Astrocyte (in vitro differentiated cells and primary cell): ENCODE measurements around the gene GPX1. TPM values are rescaled to one million over a fixed set of nuclear protein-coding genes. Genes with fewer than 3 reads are reported as not detected.
"Not testable (repeated sequence)": the region's sequence is repeated elsewhere in the genome, so short reads cannot be mapped to it uniquely, and the experiment has no call there.

Experiments used
- DNase-seq: peaks from one replicate; pipeline ENCODE4 v3.0.0-alpha.2; 2010; ENCODE audit warnings: low read depth
- FAIRE-seq: peaks from 2 replicates; lab custom pipeline; 2011; peaks lifted over from hg19 to GRCh38; lab: Jason Lieb, UNC
- H2AFZ ChIP-seq: 2 replicates; pipeline ENCODE4 v1.6.0; 2012; ENCODE audit warnings: low read depth, low read length, inconsistent platforms
- H3K27ac ChIP-seq: 2 replicates; pipeline ENCODE4 v1.5.1; 2011; ENCODE audit warnings: low read depth, low read length, inconsistent platforms
- H3K27me3 ChIP-seq: 2 replicates; pipeline ENCODE4 v1.6.0; 2011; ENCODE audit warnings: low read length, inconsistent platforms; ENCODE audit not compliant: insufficient read depth
- H3K36me3 ChIP-seq: 2 replicates; pipeline ENCODE4 v1.5.1; 2011; ENCODE audit warnings: low read length, inconsistent platforms; ENCODE audit not compliant: insufficient read depth
- H3K4me1 ChIP-seq: 2 replicates; pipeline ENCODE4 v1.5.1; 2011; ENCODE audit warnings: low read length, inconsistent platforms; ENCODE audit not compliant: insufficient read depth
- H3K4me2 ChIP-seq: 2 replicates; pipeline ENCODE4 v1.6.0; 2012; ENCODE audit warnings: low read length, inconsistent platforms
- H3K4me3 ChIP-seq: 2 replicates; pipeline ENCODE4 v1.5.1; 2011; ENCODE audit warnings: low read depth, mild to moderate bottlenecking, low read length, inconsistent platforms; ENCODE audit not compliant: insufficient read depth
- H3K79me2 ChIP-seq: 2 replicates; pipeline ENCODE4 v1.6.0; 2012; ENCODE audit warnings: mild to moderate bottlenecking, low read length, inconsistent platforms; ENCODE audit not compliant: insufficient read depth
- H3K9ac ChIP-seq: 2 replicates; pipeline ENCODE4 v1.6.0; 2012; ENCODE audit warnings: mild to moderate bottlenecking, low read length, inconsistent platforms
- H3K9me3 ChIP-seq: 2 replicates; pipeline ENCODE4 v1.5.1; 2012; ENCODE audit warnings: low read depth, mild to moderate bottlenecking, low read length, inconsistent platforms; ENCODE audit not compliant: insufficient read depth
- H4K20me1 ChIP-seq: 2 replicates; pipeline ENCODE4 v1.6.0; 2012; ENCODE audit warnings: low read length, inconsistent platforms; ENCODE audit not compliant: insufficient read depth
- H3K27ac Mint-ChIP-seq: one replicate; pipeline ENCODE4 v1.8.0; 2021; ENCODE audit warnings: mild to moderate bottlenecking, mixed read lengths; ENCODE audit not compliant: unreplicated experiment
- H3K27me3 Mint-ChIP-seq: one replicate; pipeline ENCODE4 v1.8.0; 2021; ENCODE audit warnings: low read depth, mixed read lengths; ENCODE audit not compliant: unreplicated experiment
- H3K36me3 Mint-ChIP-seq: one replicate; pipeline ENCODE4 v1.8.0; 2021; ENCODE audit warnings: low read depth, mixed read lengths; ENCODE audit not compliant: unreplicated experiment
- H3K4me1 Mint-ChIP-seq: one replicate; pipeline ENCODE4 v1.8.0; 2021; ENCODE audit warnings: low read depth, mixed read lengths; ENCODE audit not compliant: unreplicated experiment
- H3K4me3 Mint-ChIP-seq: one replicate; pipeline ENCODE4 v1.8.0; 2021; ENCODE audit warnings: mild to moderate bottlenecking, moderate library complexity, mixed read lengths; ENCODE audit not compliant: unreplicated experiment
- H3K9me3 Mint-ChIP-seq: one replicate; pipeline ENCODE4 v1.8.0; 2021; ENCODE audit warnings: mild to moderate bottlenecking, mixed read lengths; ENCODE audit not compliant: unreplicated experiment
- CTCF ChIP-seq: IDR thresholded peaks from 2 replicates; pipeline ENCODE4 v1.5.1; 2011; ENCODE audit warnings: low read depth, mild to moderate bottlenecking, inconsistent platforms, low read length, moderate library complexity; ENCODE audit not compliant: insufficient read depth
- EZH2 ChIP-seq: IDR thresholded peaks from 2 replicates; pipeline ENCODE4 v1.6.1; 2012; ENCODE audit warnings: mild to moderate bottlenecking, low read length, inconsistent platforms; ENCODE audit not compliant: insufficient read depth
- total RNA-seq: library from RNA; stranded (reverse); gene quantifications from 2 replicates; pipeline ENCODE4 v1.2.1, GENCODE V29; 2021

Gene GPX1
- total RNA-seq, 1 donor from 2014 or later, result 268 TPM

- Histone ChIP-seq H3K9me3 (no peaks in the 10 kb centered on the region), H2AFZ (no peak overlapping the region), H3K27ac (peak overlapping the region; percentile 3), H3K4me3 (no peak overlapping the region), H3K9ac (no peak overlapping the region), H3K27me3 (no peaks in the 10 kb centered on the region), H4K20me1 (peaks cover 44% of the 10 kb centered on the region), H3K79me2 (peaks cover 68% of the 10 kb centered on the region), H3K4me1 (peaks cover 29% of the 10 kb centered on the region), H3K4me2 (peak overlapping the region; percentile 42), H3K36me3 (peaks cover 43% of the 10 kb centered on the region)
- Mint-ChIP-seq H3K4me3 (no peak overlapping the region), H3K36me3 (peaks cover 28% of the 10 kb centered on the region), H3K9me3 (no peaks in the 10 kb centered on the region), H3K27me3 (no peaks in the 10 kb centered on the region), H3K27ac (peak overlapping the region; percentile 86), H3K4me1 (peaks cover 31% of the 10 kb centered on the region)
- FAIRE-seq (no peak), DNase-seq (peak; percentile 41)
- TF ChIP-seq CTCF (no peak), EZH2 (no peak)
Observed at GRCh38 chr3:49362561-49362960, 4.4 kb upstream of the GPX1 start.

GRCh38 chr3:49359623-49360022, 1.5 kb upstream of the GPX1 start:
- Mint-ChIP-seq H3K4me3 (peak overlapping the region; percentile 80), H3K27me3 (no peaks in the 10 kb centered on the region), H3K4me1 (peaks cover 37% of the 10 kb centered on the region), H3K9me3 (no peaks in the 10 kb centered on the region), H3K27ac (peak overlapping the region; percentile 87), H3K36me3 (peaks cover 24% of the 10 kb centered on the region)
- FAIRE-seq (no peak), DNase-seq (peak; percentile 53)
- Histone ChIP-seq H3K9ac (no peak overlapping the region), H3K4me2 (peak overlapping the region; percentile 2), H2AFZ (no peak overlapping the region), H3K79me2 (peaks cover 55% of the 10 kb centered on the region), H4K20me1 (peaks cover 42% of the 10 kb centered on the region), H3K9me3 (no peaks in the 10 kb centered on the region), H3K27me3 (no peaks in the 10 kb centered on the region), H3K4me3 (no peak overlapping the region), H3K4me1 (peaks cover 44% of the 10 kb centered on the region), H3K36me3 (peaks cover 48% of the 10 kb centered on the region), H3K27ac (peak overlapping the region; percentile 79)
- TF ChIP-seq CTCF (no peak), EZH2 (no peak)

GRCh38 chr3:49358884-49359225, 702 bp upstream of the GPX1 start:
- H3K4me3 ChIP-seq, result peak overlapping the region; percentile 32
- FAIRE-seq (no peak), DNase-seq (no peak)
- peak overlapping the region; percentile 80 for H3K9ac ChIP-seq
- Mint-ChIP-seq H3K4me3 (peak overlapping the region; percentile 80), H3K27ac (peak overlapping the region; percentile 87), H3K27me3 (no peaks in the 10 kb centered on the region), H3K4me1 (peaks cover 37% of the 10 kb centered on the region), H3K36me3 (peaks cover 27% of the 10 kb centered on the region), H3K9me3 (no peaks in the 10 kb centered on the region)
- TF ChIP-seq CTCF (no peak), EZH2 (no peak)
- H4K20me1 ChIP-seq, result peaks cover 37% of the 10 kb centered on the region
- H3K4me2 ChIP-seq, result peak overlapping the region; percentile 81
- H2AFZ ChIP-seq, result no peak overlapping the region
- peaks cover 47% of the 10 kb centered on the region for H3K36me3 ChIP-seq
- H3K4me1 ChIP-seq, result peaks cover 44% of the 10 kb centered on the region
- no peaks in the 10 kb centered on the region for H3K27me3 ChIP-seq
- no peaks in the 10 kb centered on the region for H3K9me3 ChIP-seq
- peaks cover 49% of the 10 kb centered on the region for H3K79me2 ChIP-seq
- peak overlapping the region; percentile 79 for H3K27ac ChIP-seq

- not testable (repeated sequence) for H3K27me3 Mint-ChIP-seq, H3K27me3 ChIP-seq, H3K9me3 ChIP-seq, FAIRE-seq, H2AFZ ChIP-seq, H3K9me3 Mint-ChIP-seq
- H3K4me3 Mint-ChIP-seq, result peak overlapping the region; percentile 83
- H3K27ac Mint-ChIP-seq, result peak overlapping the region; percentile 50
- peak; percentile 88 for DNase-seq
- peaks cover 41% of the 10 kb centered on the region for H3K36me3 ChIP-seq
- H4K20me1 ChIP-seq, result peaks cover 27% of the 10 kb centered on the region
- H3K4me1 ChIP-seq, result peaks cover 36% of the 10 kb centered on the region
- peaks cover 25% of the 10 kb centered on the region for H3K36me3 Mint-ChIP-seq
- peak overlapping the region; percentile 81 for H3K4me2 ChIP-seq
- peaks cover 37% of the 10 kb centered on the region for H3K79me2 ChIP-seq
- peak overlapping the region; percentile 60 for H3K4me3 ChIP-seq
- H3K4me1 Mint-ChIP-seq, result peaks cover 32% of the 10 kb centered on the region
- H3K27ac ChIP-seq, result peak overlapping the region; percentile 79
- peak overlapping the region; percentile 80 for H3K9ac ChIP-seq
Observed at GRCh38 chr3:49357443-49358216, 523 bp downstream of the GPX1 start.
